Hepatocyte (in vitro differentiated cells): ENCODE data around the gene IMMP2L.

Experiments
- CTCF ChIP-seq: fragments of 200-600 bp; sonication (generic); IDR thresholded peaks from 2 replicates; pipeline ENCODE4 v1.5.1; 2016; ENCODE audit warnings: antibody characterized with exemption, mild to moderate bottlenecking; ENCODE audit not compliant: poor library complexity
- EZH2 ChIP-seq: fragments of 200-600 bp; sonication (generic); IDR thresholded peaks from 2 replicates; pipeline ENCODE4 v1.6.1; 2016; ENCODE audit warnings: antibody characterized with exemption, mild to moderate bottlenecking, borderline replicate concordance
- EZH2phosphoT487 ChIP-seq: fragments of 200-600 bp; sonication (generic); IDR thresholded peaks from one replicate; pipeline ENCODE4 v1.6.1; 2018; ENCODE audit warnings: antibody characterized with exemption, mild to moderate bottlenecking, low read depth, moderate library complexity; ENCODE audit not compliant: unreplicated experiment, severe bottlenecking

DNA sequence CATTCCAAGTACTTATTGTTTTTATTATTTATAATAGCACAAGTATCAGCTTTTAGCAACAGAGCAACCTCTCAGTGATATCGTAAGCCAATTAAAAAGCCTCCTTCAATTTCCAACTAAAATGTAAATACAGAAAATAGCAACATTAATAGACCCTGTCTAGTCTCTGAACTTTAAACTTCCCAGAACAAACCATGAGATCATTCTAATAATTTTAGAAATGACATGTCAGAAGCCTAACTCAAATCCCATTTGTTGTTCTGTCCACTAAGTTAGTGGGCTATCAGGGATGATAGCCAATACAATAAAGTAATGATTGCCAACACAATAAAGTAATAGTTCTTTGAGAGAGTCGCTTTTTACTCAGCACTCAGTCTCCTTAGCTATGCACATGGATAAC lies 493.7 kb downstream of the IMMP2L start:
- no peak for TF ChIP-seq CTCF
- no peak for TF ChIP-seq EZH2phosphoT487
- no peak for TF ChIP-seq EZH2
